ENCODE measurements around the gene FCHO2.
"Not testable (repeated sequence)": the region's sequence is repeated elsewhere in the genome, so short reads cannot be mapped to it uniquely, and the experiment has no call there.

Gene FCHO2

DNA sequence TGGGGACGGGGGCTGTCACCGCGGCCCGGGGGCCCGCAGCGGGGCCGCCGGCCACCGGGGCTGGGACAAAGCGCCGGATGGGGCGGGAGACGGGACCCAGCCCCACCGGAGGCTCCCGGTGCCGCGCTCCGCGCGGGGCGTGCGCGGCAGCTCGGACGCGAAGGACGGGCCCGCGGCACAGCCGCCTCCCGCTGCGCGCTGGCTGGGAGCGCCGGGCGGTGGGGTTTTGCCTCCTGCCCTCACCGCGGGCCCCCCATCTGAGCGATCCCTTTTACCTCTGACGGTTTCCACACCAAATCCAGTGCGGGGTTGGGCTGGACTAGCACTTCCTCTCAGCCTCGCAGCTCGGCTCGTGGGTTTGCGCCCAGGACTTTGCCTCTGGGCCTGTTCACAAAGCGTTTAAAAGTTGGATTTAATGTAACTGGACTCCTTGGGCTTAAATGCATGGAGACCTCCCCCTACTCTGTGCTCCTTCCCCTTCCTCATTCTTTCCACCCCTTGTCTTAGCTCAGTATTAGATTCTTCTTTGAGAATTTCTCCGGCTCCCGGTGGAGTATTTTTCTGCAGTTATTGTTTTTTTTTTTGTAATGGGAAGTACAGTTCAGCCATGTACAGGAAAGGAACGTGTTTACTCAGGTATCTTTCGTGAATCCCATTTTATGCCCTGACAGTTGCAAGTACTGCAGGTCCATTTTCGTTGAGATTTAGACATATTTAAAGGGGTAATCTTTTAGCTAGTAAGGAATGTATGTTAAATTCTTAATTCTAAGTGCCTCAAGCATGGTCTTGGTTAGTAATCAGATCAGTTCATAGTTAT is 691 bp downstream of the FCHO2 start:
- DNase-seq: peak; percentile 37

GRCh38 chr5:72957337-72957736 is 1.5 kb downstream of the FCHO2 start:
- DNase-seq: no peak

DNA sequence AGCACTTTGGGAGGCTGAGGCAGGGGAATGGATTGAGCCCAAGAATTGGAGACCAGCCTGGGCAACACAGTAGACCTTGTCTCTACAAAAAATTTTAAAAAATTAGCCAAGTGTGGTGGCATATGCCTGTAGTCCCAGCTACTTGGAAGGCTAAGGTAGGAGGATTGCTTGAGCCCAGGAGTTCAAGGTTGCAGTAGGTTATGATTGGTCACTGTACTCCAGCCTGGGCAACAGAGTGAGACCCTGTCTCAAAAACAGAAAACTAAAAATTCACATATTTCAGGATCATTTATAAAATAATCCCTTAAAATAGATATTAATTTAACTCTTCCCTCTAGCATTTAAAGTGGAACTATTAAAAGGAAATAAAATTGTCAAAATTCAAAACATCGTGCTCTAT is 3.4 kb downstream of the FCHO2 start:
- DNase-seq: no peak

GRCh38 chr5:72974481-72974880 is 18.6 kb downstream of the FCHO2 start:
- DNase-seq: not testable (repeated sequence)

DNA sequence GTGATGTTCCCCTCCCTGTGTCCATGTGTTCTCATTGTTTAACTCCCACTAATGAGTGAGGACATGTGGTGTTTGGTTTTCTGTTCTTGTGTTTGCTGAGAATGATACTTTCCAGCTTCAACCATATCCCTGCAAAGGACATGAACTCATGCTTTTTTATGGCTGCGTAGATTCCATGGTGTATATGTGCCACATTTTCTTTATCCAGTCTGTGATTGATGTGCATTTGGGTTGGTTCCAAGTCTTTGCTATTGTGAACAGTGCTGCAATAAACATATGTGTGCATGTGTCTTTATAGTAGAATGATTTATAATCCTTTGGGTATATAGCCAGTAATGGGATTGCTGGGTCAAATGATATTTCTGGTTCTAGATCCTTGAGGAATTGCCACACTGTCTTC is 21.0 kb downstream of the FCHO2 start:
- not testable (repeated sequence) for DNase-seq

DNA sequence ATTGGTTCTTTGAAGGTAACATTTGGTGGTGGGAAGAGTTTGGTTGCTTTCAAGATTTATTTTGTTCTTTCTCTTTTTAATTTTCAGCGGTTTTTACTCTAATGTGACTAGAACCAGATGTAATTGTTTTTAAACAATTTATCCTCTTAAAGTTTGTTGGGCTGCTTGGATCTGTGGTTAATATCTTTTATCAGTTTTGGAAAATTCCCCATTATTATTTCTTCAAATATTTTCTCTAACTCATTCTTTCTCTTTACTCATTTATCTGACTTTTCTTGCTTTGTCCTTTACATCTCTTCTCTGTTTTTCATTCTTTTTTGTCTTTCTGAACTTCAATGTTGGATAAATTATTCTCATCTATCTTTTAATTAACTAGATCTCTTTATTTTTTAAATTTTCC is 29.9 kb downstream of the FCHO2 start:
- DNase-seq: no peak

- DNase-seq: no peak
Measured at GRCh38 chr5:72988769-72989168, 32.9 kb downstream of the FCHO2 start.

GRCh38 chr5:72991394-72991793 is 35.6 kb downstream of the FCHO2 start:
- no peak for DNase-seq

GRCh38 chr5:72994578-72994977 is 38.7 kb downstream of the FCHO2 start:
- no peak for DNase-seq

- DNase-seq: no peak
Measured at GRCh38 chr5:72996632-72997031, 40.8 kb downstream of the FCHO2 start.

GRCh38 chr5:72999916-73000315 is 44.1 kb downstream of the FCHO2 start:
- no peak for DNase-seq

- no peak for DNase-seq
Measured at GRCh38 chr5:73005886-73006285, 50.0 kb downstream of the FCHO2 start.

DNA sequence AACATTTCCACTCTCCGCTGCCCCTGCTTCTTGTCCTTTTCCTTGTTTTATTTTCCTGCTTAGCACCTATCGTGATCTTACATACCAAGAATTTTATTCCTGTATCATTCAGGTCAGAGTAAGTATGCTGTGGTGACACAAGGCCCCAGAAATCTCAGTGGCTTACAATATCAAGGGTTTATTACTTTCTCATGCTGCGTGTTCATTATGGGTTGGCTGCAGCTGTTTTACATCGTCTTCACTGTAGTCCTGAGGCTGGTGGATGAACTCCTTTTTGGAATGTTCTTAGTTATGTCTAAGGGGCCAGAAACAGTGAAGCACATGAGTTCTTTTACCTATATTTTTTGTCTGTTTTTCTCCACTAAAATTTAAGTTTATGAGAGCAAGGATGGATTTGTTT is 51.2 kb downstream of the FCHO2 start:
- no peak for DNase-seq

- DNase-seq: no peak
Measured at GRCh38 chr5:73008831-73009230, 53.0 kb downstream of the FCHO2 start.

DNA sequence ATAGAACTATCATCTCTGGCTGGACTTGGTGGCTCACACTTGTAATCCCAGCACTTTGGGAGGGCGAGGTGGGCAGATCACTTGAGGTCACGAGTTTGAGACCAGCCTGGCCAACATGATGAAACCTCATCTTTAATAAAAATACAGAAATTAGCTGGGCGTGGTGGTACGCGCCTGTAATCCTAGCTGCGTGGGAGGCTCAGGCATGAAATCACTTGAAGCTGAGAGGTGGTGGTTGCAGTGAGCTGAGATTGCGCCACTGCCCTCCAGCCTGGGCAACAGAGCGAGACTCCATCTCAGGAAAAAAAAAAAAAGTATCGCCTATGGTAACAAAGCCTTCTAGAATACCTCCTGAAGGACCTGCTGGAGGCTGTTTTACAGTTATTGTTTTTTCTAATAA is 55.8 kb downstream of the FCHO2 start:
- not testable (repeated sequence) for DNase-seq

DNA sequence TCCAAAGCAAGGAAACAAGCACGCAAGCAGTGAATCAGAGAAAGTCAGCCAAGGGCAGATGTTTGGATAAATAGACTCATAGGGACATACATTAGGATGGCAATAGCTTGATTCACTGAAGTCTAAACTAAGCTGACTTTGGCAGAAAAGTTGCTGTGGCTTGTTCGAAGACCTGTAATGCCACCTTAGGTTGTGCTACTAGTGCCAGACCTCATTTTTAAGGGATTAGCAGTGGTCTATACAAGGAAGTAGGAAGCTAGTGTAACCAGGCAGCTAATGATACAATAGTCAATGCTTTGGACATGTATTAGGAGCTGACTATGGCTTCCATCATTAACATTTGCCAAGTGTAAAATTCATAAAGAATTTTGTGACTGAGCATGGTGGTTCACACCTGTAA is 63.1 kb downstream of the FCHO2 start:
- DNase-seq: no peak

DNA sequence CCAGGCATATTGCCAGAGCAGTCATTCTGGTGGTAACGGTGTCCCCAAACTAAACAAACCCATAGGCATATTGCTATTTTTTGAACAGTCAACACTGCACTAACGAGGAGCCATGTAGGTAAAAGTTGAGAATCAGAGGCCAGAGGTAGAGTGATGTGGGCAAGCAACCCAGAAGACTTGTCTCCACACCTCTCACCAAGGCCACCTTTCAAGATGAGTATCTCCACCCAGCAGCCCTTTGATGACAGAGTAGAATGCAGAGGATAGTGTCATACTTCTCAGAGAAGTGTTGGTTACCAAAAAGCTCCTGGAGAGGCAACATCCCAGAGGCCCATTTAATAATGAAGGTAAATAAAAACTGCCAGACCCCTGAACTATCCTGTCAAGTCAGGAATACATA is 63.9 kb downstream of the FCHO2 start:
- DNase-seq: no peak

DNA sequence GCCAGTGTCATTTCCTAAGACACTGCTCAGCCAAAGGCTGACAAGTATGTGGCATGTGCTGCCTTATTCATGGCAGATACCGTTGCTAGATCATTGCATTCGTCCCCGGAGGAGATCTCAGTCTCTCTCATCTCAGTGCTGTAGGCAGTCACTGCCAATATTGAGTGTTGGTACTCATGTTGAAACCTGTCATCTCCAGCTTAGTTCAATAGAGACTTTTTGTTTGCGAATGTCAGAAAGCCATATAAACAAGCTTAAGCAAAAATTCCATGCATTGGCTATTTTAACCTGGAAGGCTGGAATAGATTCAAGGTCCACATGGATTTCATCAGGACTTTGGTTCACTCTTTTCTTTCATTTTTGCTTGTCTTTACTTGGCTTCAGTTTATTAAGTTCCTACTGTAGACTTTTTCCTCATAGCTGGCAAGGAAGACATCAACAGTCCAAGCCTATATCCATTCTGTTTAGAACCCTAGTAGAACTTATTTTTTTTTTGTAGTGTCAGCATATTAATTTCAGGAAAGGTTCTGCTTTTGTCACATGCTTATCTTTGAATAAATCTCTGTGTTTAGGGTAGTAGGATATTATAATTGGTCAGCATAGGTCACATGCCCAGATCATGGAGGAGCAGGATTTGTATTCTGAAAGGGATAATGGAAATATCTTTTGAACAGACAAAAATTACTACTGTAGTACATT is 66.8 kb downstream of the FCHO2 start:
- no peak for DNase-seq

DNA sequence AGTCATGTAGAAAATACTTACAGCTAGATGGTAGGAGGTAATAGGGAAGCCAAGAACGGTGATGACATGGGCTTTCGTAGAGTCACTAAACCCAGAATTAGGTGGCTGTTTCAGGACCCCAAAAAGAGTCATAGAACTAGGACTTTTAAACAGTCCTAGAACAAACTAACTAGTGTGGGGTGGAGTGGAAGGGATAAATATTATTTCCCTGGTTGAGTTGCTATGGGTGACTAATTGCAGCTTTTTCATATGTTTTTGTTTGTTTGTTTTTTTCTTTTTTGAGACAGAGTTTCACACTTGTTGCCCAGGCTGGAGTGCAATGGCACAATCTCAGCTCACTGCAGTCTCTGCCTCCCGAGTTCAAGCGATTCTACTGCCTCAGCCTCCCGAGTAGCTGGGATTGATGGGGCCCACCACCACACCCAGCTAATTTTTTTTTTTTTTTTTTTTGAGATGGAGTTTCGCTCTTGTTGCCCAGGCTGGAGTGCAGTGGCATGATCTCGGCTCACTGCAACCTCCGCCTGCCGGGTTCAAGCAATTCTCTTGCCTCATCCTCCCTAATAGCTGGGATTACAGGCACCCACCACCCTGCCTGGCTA is 69.2 kb downstream of the FCHO2 start:
- not testable (repeated sequence) for DNase-seq

DNA sequence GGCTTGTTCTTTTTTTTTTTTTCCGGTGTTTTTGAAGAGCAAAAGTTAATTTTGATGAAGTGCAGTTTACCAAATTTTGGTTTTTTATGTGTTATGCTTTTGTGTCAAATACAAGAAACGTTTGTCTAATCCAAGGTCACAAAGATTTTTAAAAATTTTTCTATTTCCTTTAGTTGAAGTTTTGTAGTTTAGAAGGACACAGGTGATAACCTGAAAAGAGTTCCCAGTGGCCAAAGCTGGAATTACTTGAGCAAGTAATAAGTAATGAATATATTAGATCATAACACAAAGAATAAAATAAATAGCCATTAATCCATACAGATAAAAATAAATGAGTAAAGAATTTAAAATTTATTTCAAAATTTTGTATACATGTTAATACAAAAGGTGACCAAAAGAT is 71.5 kb downstream of the FCHO2 start:
- DNase-seq: no peak

DNA sequence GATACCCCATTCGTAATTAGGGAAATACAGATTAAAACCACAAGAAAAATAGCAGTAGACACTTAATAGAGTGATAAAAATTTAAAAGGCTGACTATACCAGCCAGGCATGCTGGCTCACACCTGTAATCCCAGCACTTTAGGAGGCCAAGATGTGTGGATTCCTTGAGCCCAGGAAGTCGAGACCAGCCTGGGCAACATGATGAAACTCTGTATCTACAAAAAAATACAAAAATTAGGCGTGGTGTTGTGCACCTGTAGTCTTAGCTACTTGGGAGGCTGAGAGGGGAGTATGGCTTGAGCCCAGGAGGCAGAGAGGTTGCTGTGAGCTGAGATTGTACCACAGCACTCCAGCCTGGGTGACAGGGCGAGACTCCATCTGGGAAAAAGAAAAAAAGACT is 72.0 kb downstream of the FCHO2 start:
- DNase-seq: no peak

- DNase-seq: no peak
Measured at GRCh38 chr5:73028991-73029595, 73.3 kb downstream of the FCHO2 start.

DNA sequence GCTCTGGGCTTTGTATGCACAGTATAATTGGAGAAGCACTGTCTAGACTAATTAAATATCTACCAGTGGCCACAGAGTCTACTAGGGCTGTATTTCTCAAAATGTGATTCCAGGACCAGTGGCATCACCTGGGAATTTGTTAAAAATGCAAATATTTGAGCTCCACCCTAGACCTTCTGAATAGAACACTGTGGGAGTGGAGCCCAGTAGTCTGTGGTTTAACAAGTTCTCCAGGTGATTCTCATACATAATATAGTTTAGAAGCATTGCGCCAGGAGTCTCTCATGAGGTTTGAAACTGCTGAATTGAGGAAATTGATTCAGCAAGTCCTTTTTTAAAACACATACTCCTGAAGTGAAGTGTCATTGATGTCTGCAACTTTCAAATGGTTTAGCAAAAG is 74.7 kb downstream of the FCHO2 start:
- DNase-seq: no peak

GRCh38 chr5:73030995-73031394 is 75.2 kb downstream of the FCHO2 start:
- DNase-seq: no peak
